HUES6 (cell line): ENCODE results near the gene TMCC1.
A peak's percentile ranks its signal among the peaks of the same experiment; 100 is the strongest.
"Not testable (repeated sequence)": the region's sequence is repeated elsewhere in the genome, so short reads cannot be mapped to it uniquely, and the experiment has no call there.

Experiments
- H3K27ac ChIP-seq: 2 replicates; pipeline ENCODE4 v1.7.0; 2013; ENCODE audit warnings: low read depth, mild to moderate bottlenecking, low read length, inconsistent platforms
- H3K27me3 ChIP-seq: 2 replicates; pipeline ENCODE4 v1.6.1; 2013; ENCODE audit warnings: low read length; ENCODE audit not compliant: control insufficient read depth, insufficient read depth
- H3K36me3 ChIP-seq: 2 replicates; pipeline ENCODE4 v1.6.1; 2013; ENCODE audit warnings: low read length; ENCODE audit not compliant: control insufficient read depth, insufficient read depth
- H3K4me1 ChIP-seq: 2 replicates; pipeline ENCODE4 v1.6.1; 2013; ENCODE audit warnings: low read length; ENCODE audit not compliant: control insufficient read depth, insufficient read depth
- H3K4me3 ChIP-seq: 2 replicates; pipeline ENCODE4 v1.5.1; 2013; ENCODE audit warnings: low read depth, low read length
- H3K9ac ChIP-seq: one replicate; pipeline ENCODE4 v1.6.1; 2013; ENCODE audit warnings: mild to moderate bottlenecking, low read length
- H3K9me3 ChIP-seq: 2 replicates; pipeline ENCODE4 v1.6.1; 2013; ENCODE audit warnings: low read depth, low read length; ENCODE audit not compliant: control insufficient read depth, insufficient read depth

Gene TMCC1

DNA sequence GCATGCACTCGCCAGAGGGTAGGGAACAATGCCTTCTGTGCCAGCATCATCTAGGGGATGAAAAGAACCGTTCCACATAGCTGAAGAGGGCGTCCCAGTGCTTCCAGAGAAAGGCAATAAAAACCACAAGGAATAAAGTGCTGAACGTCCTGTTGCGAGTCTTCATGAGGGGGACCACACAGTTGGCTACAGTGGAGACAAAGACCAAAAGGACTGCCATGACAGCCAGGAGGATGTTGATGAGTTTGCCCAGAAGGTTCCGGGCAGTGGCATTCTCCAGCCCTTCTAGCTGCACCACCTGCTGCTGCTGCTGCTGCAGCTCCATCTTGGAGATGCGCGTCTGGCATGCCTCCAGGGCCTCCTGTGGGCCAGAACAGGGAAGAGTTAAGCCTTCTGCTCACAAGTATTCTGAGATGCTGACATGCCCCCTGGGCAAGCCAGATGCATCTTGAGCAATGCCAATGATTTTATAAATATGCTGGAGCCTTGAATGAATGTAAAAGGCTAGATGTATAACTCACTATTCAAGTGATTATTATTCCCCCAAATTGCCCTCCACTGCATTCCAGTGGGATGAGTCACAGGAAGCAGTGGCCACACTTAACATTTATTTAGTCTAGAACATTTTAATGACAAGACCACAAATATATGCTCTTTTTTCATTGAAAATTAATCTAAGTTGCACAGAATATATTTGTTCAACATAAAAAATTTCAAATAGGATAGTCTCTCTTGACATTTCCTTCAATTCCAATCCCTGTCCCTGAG, 241.9 kb downstream of the TMCC1 start:
- Histone ChIP-seq H3K27ac (no peak overlapping the region; the same call in 1 of the 2 replicates), H3K9ac (peak overlapping the region; percentile 10), H3K9me3 (no peaks in the 10 kb centered on the region), H3K27me3 (no peaks in the 10 kb centered on the region), H3K4me1 (peaks cover 38% of the 10 kb centered on the region), H3K36me3 (peaks cover 5% of the 10 kb centered on the region; the same call in 1 of the 2 replicates), H3K4me3 (no peak overlapping the region)

DNA sequence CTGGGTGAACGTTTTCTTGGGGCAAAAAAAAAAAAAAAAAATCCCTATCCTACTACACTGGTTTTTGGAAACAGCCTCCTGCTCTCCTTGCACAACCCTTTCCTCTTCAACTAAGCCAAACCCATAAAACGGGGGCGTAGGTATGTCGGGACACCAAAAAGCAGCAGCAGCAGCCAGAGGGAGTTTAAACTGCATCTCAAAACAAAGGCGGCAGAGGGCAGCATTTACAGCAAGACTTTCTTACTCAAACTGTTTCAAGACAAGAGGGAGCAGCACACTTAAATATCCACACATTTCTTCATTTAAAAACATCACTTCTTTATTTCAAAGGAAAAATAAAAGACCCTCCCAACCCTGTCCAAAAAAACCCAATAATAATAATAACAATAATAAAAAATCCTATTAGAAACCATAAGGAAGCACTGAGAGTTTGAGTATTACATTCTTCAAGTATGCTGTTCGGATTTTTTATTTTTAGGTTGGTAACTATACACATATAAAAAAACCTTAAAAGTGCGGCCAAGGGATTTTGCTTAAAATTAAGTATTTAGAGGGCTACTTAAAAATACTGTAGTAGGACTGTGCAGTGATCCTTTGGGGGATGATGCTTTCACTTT, 243.1 kb downstream of the TMCC1 start:
- Histone ChIP-seq H3K9me3 (no peaks in the 10 kb centered on the region), H3K27me3 (no peaks in the 10 kb centered on the region), H3K4me1 (peaks cover 36% of the 10 kb centered on the region)

DNA sequence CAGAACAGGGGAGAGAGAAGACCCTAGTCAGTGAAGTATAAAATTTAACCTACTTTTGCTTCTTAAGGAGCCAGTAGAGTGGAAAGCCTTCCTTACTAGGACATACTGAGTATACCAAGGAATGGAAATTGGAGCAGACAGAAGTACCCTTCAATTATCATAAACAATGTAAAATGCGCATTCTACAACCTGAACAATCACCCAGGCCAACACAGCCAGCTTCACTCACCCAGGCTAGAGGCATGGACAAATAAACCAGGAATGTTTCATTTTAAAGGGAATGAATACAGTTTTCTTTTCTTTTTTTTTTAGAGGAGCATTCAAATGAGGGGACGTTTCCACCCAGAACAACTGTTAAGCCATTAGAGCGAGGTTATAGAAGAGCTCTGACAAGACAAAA, 245.1 kb downstream of the TMCC1 start:
- no peak overlapping the region for H3K9ac ChIP-seq
- H3K36me3 ChIP-seq, result no peaks in the 10 kb centered on the region
- no peak overlapping the region for H3K27ac ChIP-seq
- no peak overlapping the region for H3K4me3 ChIP-seq
- H3K27me3 ChIP-seq, result no peaks in the 10 kb centered on the region
- no peaks in the 10 kb centered on the region for H3K9me3 ChIP-seq
- peaks cover 38% of the 10 kb centered on the region for H3K4me1 ChIP-seq

More for the DNA sequence above, 243.1 kb downstream of the TMCC1 start:
- no peak overlapping the region for H3K9ac ChIP-seq
- no peak overlapping the region for H3K27ac ChIP-seq
- peaks cover 5% of the 10 kb centered on the region; the same call in 1 of the 2 replicates for H3K36me3 ChIP-seq
- no peak overlapping the region for H3K4me3 ChIP-seq

DNA sequence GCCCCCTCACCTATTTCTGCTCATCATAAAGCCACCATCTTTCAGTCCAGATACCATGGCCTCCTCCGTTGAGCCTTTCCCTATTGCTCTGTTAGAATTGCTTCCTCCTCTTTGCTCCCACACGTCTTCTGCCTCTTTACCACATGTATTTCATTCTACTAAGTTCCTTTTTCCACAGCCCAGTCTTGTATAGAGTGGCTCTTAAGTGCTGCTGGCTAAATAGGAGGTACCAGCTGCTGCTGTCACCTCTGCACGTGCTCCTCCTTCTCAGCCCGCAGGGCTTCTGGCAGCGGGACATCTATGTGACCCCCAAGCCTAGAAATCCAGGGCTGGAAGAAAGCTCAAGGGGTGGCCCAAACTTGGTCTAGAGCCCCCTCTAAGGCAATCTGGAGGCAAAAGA, 248.2 kb downstream of the TMCC1 start:
- Histone ChIP-seq H3K27me3 (no peaks in the 10 kb centered on the region), H3K9me3 (no peaks in the 10 kb centered on the region), H3K27ac (no peak overlapping the region), H3K4me1 (peaks cover 22% of the 10 kb centered on the region), H3K4me3 (no peak overlapping the region), H3K9ac (no peak overlapping the region), H3K36me3 (no peaks in the 10 kb centered on the region)

DNA sequence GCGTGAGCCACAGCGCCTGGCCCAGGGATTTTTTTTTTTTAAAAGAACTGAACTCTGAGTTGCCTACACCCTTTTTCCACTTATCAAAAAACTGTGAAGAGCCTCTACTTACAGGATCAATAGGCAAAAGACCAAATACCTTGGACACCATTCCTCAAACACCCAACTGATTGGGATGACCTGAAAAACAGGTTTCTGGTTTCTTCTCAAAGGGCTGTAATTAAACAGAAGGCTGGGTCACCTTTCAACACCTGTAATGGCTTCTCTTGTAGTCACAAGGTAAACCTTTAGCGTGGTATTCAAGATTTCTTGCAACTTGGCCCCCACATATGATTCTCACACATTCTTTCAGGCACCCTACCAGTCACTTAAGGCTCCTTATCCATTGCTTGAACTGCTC, 248.7 kb downstream of the TMCC1 start:
- Histone ChIP-seq H3K9me3 (no peaks in the 10 kb centered on the region), H3K36me3 (no peaks in the 10 kb centered on the region), H3K27me3 (no peaks in the 10 kb centered on the region), H3K4me3 (no peak overlapping the region), H3K4me1 (peaks cover 19% of the 10 kb centered on the region), H3K9ac (no peak overlapping the region), H3K27ac (no peak overlapping the region)

DNA sequence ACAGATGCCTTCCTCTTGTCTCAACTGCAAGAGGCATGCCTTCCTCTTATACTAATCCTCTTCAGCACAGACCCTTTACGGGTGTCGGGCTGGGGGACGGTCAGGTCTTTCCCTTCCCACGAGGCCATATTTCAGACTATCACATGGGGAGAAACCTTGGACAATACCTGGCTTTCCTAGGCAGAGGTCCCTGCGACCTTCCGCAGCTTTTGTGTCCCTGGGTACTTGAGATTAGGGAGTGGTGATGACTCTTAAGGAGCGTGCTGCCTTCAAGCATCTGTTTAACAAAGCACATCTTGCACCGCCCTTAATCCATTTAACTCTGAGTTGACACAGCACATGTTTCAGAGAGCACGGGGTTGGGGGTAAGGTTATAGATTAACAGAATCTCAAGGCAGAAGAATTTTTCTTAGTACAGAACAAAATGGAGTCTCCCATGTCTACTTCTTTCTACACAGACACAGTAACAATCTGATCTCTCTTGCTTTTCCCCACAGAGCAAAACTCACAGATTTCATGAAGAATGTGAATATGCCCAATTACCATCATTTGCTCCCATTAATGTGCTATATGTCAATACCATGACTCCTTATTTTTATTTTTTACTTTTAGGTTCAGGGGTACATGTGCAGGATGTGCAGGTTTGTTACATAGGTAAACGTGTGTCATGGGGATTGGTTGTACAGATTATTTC, 251.8 kb downstream of the TMCC1 start:
- not testable (repeated sequence) for H3K9me3 ChIP-seq, H3K9ac ChIP-seq, H3K4me3 ChIP-seq, H3K27me3 ChIP-seq, H3K4me1 ChIP-seq, H3K36me3 ChIP-seq, H3K27ac ChIP-seq

DNA sequence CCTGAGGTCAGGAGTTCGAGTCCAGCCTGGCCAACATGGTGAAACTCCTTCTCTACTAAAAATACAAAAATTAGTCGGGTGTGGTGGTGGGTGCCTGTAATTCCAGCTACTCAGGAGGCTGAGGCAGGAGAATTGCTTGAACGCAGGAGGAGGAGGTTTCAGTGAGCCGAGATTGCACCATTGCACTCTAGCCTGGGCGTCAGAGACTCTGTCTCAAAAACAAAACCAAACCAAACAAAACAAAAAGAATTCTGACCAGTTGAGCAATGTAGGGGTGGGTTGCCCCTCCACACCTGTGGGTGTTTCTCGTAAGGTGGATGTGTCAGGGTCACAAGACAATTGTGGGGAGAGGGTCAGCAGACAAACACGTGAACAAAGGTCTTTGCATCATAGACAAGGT, 252.5 kb downstream of the TMCC1 start:
- H3K27me3 ChIP-seq, H3K36me3 ChIP-seq, H3K9me3 ChIP-seq, H3K4me1 ChIP-seq, H3K27ac ChIP-seq, H3K4me3 ChIP-seq, H3K9ac ChIP-seq: not testable (repeated sequence)

DNA sequence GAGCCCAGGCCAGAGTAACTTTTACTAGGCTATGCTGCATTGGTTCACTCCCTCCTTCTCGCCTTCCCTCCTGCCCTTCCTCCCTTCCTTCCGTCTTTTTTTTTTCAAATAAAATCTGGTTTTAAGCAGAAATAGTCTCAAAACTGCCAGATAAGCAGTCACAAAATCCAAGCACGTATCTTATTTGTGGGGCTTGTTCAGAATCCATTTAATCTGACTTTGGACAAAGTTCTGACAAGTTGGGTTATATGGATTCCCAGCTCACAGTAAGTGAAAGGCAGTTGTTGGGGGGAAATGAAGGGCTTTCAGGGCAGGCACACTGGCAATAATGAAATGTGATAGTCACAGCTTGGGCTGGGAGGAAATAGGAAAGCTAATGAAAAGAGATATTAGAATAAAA, 255.0 kb downstream of the TMCC1 start:
- no peak overlapping the region for H3K4me3 ChIP-seq
- H3K27ac ChIP-seq, result no peak overlapping the region

DNA sequence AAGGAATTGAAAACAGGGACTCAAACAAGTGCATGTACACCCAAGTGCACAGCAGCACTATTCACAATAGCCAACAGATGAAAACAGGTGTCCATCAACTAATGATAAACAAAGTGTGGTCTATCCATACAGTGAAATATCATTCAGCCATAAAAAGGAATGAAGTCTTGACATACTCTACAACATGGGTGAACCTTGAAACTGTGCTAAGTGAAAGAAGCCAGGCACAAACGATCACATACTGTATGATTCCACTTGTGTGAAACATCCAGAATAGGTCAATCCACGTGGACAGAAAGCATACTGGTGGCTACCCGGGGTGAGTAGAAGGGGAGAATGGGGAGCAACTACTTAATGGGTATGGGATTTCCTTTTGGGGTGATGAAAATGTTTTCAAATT, 257.4 kb downstream of the TMCC1 start:
- Histone ChIP-seq H3K4me1 (peaks cover 4% of the 10 kb centered on the region; the same call in 1 of the 2 replicates), H3K27me3 (no peaks in the 10 kb centered on the region), H3K9ac (no peak overlapping the region), H3K9me3 (peaks cover 17% of the 10 kb centered on the region), H3K4me3 (no peak overlapping the region), H3K36me3 (no peaks in the 10 kb centered on the region), H3K27ac (no peak overlapping the region)

More for the DNA sequence above, 255.0 kb downstream of the TMCC1 start:
- Histone ChIP-seq H3K4me1 (peaks cover 4% of the 10 kb centered on the region; the same call in 1 of the 2 replicates), H3K36me3 (no peaks in the 10 kb centered on the region), H3K9ac (no peak overlapping the region), H3K9me3 (peaks cover 17% of the 10 kb centered on the region), H3K27me3 (no peaks in the 10 kb centered on the region)

DNA sequence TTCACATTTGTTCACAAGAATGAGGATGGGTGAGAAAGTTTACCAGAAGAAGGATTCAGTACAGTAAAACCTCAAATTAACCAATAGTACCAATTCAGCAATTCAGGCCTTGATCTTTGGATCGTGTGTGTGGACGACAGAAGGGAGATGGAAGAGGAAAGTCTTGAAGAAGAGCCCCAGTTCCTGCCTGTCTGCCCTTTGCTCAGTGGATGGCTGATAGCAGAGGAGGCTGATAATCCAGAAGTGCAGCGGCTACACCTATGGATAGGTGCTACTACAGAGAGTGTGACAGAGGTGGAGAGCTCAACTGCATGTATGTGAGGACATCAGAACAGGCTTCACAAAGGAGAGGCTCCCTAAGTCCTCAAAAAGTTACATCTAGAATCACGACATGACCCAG, 257.9 kb downstream of the TMCC1 start:
- no peak overlapping the region for H3K9ac ChIP-seq
- no peaks in the 10 kb centered on the region for H3K27me3 ChIP-seq
- H3K27ac ChIP-seq, result no peak overlapping the region
- no peak overlapping the region for H3K4me3 ChIP-seq
- peaks cover 17% of the 10 kb centered on the region for H3K9me3 ChIP-seq
- no peaks in the 10 kb centered on the region for H3K36me3 ChIP-seq
- peaks cover 4% of the 10 kb centered on the region; the same call in 1 of the 2 replicates for H3K4me1 ChIP-seq
